Measurements from ENCODE around the gene CCDC91.

- no peak for TF ChIP-seq TEAD1 (CRISPR knock-in tag; IDR thresholded peaks at IDR 0.05)
- no peak for TF ChIP-seq ZNF416 (CRISPR knock-in tag; IDR thresholded peaks at IDR 0.05)
- TF ChIP-seq CTCF (IDR thresholded peaks at IDR 0.05) = no peak
- no peak for TF ChIP-seq CREB1 (CRISPR knock-in tag; IDR thresholded peaks at IDR 0.05)
- TF ChIP-seq, protein P1, sequence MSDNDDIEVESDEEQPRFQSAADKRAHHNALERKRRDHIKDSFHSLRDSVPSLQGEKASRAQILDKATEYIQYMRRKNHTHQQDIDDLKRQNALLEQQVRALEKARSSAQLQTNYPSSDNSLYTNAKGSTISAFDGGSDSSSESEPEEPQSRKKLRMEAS (CRISPR knock-in tag; IDR thresholded peaks at IDR 0.05) = no peak
- TF ChIP-seq IRF1 (CRISPR knock-in tag; IDR thresholded peaks at IDR 0.05) = no peak
- no peak for TF ChIP-seq NFYB (CRISPR knock-in tag; conservative IDR thresholded peaks at IDR 0.05; ENCODE audit: low read depth)
- TF ChIP-seq ATF3 (CRISPR knock-in tag; conservative IDR thresholded peaks at IDR 0.05) = no peak
- TF ChIP-seq TCF7 (CRISPR knock-in tag; IDR thresholded peaks at IDR 0.05; ENCODE audit: low read depth) = no peak
- no peak for TF ChIP-seq ATF1 (CRISPR knock-in tag; IDR thresholded peaks at IDR 0.05)
- TF ChIP-seq E2F4 (CRISPR knock-in tag; IDR thresholded peaks at IDR 0.05; ENCODE audit: borderline replicate concordance, low read depth) = no peak
- no peak for TF ChIP-seq JUN (CRISPR knock-in tag; IDR thresholded peaks at IDR 0.05)
Observed at GRCh38 chr12:28575593-28576205, 385.4 kb downstream of the CCDC91 start.
